ENCODE measurements around the gene CGB7.
A peak's percentile ranks its signal among the peaks of the same experiment; 100 is the strongest.
"Not testable (repeated sequence)": the region's sequence is repeated elsewhere in the genome, so short reads cannot be mapped to it uniquely, and the experiment has no call there.

The CGB7 gene

GRCh38 chr19:49039736-49040135, 17.8 kb downstream of the CGB7 start:
- not testable (repeated sequence) for DNase-seq

GRCh38 chr19:49038557-49039276, 18.8 kb downstream of the CGB7 start:
- peak; percentile 55 for DNase-seq

GRCh38 chr19:49038111-49038510, 19.4 kb downstream of the CGB7 start:
- not testable (repeated sequence) for DNase-seq

- not testable (repeated sequence) for DNase-seq
Measured at GRCh38 chr19:49036815-49037214, 20.7 kb downstream of the CGB7 start, which contains the start of gene CGB1. TSS of gene CGB1 (minus strand) at chr19:49036895. CDS start at chr19:49036711, 184 bp downstream.

DNA sequence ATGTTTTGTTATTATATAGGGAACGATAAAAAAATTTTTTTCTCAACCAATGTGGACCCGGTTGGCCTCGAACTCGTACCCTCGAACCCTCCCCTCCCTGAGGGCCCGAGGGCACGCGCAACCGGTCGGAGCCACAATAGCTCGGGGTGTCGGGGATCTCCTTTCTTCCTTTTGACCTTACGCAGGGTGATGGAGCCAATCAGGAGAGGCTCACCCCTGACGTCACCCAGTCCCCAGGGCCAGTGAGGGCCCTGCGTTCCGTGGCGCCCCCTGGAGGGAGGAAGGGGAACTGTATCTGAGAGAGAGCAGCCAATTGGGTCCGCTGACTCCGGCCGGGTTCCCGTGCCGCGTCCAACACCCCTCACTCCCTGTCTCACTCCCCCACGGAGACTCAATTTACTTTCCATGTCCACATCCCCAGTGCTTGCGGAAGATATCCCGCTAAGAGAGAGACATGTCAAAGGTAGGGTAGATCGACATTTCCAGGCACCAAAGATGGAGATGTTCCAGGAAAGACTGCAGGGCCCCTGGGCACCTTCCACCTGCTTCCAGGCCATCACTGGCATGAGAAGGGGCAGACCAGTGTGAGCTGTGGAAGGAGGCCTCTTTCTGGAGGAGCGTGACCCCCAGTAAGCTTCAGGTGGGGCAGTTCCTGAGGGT, 25.8 kb downstream of the CGB7 start, which contains the start of gene CGB2:
Gene CGB2, plus strand, starts transcription at position 249 of the 660 bp plus-strand sequence. Its CDS starts 206 bp downstream, at position 455.
- not testable (repeated sequence) for DNase-seq

GRCh38 chr19:49030323-49030722, 27.2 kb downstream of the CGB7 start:
- not testable (repeated sequence) for DNase-seq

DNA sequence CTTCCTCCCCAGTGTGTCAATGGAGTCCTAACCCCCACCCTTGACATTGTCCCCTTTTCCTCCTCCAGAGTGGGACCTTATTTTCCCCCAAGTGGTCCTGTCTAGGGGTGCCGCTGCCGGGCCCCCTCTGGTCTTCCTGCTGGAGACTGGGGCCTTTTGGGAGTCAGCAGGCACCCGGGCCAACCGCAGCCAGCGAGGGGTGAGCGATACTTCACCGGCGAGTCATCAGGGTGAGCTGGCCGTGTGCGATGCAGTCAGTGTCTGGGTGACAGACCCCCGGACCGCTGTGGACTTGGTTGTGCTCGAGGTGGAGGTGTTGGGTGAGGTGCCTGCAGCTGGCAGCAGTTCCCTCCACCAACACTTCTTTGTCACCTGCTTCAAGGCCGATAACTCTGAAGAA, 27.8 kb downstream of the CGB7 start:
- peak; percentile 36 for DNase-seq

DNA sequence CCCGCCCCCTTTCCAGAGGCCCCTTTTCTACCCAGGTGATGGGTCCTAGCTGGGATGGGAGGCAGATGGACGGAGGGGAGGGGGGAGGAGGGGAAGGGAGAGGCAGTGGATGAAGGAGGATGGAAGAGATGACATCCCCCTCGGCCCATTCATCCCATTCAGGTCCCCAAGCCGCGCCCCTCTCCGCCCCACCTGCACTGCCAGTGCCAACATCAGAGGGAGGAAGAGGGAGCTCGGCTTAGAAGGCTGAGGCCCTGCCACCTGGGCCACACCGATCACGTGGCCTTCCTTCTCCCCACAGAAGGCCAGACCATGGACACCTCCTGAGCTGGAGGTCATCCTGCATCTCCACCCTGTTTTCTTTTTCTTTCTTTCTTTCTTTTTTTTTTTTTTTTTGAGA, 28.9 kb downstream of the CGB7 start:
- DNase-seq = not testable (repeated sequence)

GRCh38 chr19:49025599-49025998, 31.9 kb downstream of the CGB7 start:
- not testable (repeated sequence) for DNase-seq

GRCh38 chr19:49025088-49025487, 32.5 kb downstream of the CGB7 start:
- DNase-seq = not testable (repeated sequence)

- not testable (repeated sequence) for DNase-seq
Measured at GRCh38 chr19:49024233-49024632, 33.3 kb downstream of the CGB7 start, which contains the start of gene CGB3. TSS of gene CGB3 (minus strand) at chr19:49024333. CDS start at chr19:49023971, 362 bp downstream.

GRCh38 chr19:49022116-49022515, 35.4 kb downstream of the CGB7 start:
- no peak for DNase-seq

DNA sequence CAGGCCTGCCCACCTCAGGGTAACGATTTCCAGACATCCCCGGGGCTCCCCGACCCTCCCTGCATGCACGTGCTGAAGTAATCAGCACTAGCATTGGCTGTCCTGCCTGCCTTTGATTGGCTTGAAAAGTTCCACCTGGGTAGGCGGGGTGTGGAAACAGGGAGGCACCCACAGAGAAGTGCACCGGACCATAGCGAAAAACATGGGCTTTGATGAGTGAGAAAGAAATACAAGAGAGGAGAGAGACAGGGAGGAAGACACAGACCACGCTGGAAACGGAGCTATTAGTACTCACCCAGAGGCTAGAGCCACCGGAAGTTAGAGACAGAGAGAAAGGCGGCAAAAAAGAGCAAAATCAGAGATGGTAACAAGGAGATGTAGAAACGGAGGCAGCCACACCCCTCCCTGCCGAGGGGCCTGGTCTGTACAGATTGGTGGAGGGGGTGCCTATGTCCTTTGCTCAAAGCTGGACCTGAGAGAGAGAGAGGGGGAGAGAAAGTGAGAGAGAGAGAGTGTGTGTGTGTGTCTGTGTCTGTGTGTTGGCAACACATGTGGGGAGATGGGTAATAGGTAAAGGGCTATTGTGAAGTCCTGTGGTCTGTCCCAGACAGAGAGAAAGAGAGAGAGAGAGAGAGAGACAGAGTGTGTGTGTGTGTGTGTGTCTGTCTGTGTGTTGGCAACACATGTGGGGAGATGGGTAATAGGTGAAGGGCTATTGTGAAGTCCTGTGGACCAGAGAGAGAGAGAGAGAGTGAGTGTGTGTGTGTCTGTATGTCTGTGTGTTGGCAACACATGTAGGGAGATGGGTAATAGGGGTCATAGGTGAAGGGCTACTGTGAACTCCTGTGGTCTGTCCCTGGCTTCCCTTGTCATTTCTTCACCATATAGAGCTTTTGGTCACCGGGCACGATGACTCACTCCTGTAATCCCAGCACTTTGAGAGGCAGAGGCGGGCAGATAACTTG, 36.3 kb downstream of the CGB7 start:
- peak; percentile 21 for DNase-seq

DNA sequence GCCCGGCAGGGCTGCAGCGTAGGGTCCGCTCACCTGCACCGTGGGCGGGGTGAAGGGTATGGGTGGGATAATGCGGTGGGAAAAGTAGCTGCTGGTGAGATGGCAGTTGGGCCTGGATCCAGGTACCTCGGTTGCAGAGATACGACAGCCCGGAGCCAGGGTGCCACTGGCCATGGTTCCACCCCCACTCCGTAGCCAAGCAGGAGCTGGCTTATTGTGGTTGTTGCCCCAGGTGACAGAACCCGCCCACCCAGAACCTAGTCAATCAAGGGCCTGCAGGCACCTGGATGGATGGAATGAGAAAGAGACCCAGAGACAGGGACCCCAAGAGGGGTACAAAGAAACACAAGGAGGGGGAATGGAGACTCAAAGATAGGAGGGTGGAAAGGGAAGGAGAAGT, 37.2 kb downstream of the CGB7 start:
- no peak for DNase-seq

DNA sequence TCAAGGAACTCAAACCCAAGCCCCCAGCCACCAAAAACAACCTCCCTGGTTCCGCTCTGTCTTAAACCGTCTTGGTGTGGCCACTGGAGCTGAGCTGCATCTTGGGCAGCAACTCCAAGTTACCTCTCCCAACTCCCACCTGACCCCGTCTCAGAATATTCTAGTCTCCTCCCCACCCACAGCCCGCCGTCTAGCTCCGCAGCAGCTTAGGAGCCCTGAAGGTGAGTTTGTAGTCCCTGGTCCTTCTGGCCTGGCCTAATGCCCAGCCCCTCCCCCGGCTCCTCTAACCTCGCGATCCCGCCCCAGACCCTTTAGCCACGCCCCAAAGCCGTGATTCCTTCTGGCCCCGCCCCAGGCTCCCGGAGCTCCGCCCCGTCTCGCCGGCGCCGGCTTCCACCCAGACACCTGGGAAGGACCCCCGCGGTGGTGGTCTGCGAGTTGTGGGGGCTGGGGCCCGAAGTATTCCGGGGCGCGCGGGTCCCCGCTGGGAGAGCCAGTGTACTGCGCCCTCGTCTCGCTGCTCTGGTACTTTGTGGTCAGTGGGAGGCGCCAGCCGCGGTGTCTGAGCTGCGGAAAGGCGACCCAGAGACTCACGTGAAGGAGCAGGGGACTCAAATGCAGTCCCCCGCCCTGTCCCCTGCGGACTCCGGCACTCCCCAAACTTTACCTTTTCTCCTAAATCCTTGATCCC, 38.2 kb downstream of the CGB7 start:
- peak; percentile 28 for DNase-seq

DNA sequence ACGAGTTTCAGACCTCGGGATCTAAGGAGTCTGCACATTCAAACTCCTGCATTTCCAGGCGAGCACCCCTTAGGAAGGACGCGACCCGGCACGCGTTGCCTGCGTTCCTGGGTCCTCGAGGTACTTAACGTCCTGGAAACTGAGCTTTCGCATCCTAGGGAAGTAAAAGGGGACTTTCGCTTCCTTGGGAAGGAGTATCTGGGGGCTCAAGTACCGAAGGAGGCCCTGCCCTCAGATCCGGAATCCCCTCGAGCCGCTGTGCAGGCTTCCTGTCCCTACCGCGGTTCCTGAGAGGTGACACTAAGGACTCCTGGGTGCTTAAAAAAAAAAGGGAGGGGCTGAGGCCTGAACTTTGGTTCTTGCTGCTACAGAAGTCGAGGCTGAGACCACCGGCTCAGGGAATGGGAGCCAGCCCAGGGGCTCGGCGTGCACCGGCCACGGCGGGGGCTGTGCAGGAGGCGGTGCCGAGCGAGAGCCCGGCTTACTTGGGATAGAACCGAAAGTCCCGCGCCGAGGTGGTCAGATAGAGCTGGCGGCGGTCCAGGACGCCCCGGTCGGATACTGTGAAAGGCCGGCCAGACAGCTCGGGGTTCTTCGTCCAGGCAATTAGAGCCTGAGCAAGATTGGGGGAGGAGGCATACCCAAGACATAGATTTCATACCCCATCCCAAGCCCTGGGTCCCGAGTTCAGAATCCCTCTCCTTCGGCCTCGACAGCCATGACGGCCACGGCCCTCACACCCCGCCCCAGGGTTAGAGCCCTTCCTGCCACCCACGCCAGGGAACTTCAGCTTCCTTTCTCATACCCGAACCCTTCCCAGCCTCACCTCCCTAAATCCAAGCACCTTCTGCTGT, 38.9 kb downstream of the CGB7 start:
- DNase-seq = not testable (repeated sequence)

- DNase-seq = peak; percentile 69
Measured at GRCh38 chr19:49017666-49018351, 39.7 kb downstream of the CGB7 start.

GRCh38 chr19:49017041-49017665, 40.4 kb downstream of the CGB7 start, which contains the start of gene LHB:
TSS of gene LHB (minus strand) at chr19:49017091. CDS start at chr19:49017081, 10 bp downstream.
- no peak for DNase-seq

DNA sequence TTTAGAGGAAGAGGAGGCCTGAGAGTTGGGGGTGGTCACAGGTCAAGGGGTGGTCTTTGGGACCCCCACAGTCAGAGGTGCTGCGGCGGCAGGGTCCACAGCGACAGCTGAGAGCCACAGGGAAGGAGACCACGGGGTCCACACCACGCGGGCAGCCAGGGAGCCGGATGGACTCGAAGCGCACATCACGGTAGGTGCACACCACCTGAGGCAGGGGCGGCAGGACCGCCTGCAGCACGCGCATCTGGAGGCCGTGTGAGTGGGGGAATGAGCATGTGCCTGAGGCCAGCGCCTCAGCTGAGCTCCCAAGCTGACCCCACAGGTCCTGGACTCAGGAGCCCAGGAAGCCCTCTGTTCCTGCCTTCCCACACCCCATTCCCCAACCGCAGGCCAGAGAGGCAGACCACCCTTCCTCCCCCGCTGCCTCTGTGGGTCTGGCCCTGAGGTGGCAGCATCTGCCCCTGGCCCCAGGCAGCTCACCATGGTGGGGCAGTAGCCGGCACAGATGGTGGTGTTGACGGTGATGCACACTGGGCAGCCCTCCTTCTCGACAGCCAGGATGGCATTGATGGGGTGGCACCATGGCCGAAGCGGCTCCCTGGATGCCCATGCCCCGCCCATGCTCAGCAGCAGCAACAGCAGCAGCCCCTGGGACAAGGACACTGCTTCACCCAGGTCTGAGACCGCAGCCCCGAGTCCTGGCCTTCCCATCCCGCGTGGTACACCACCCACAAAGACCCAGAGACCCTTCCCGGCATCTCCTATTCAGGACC, 41.3 kb downstream of the CGB7 start:
- DNase-seq = no peak

Data from fibroblast of skin of right quadriceps (primary cell).